Measurements from ENCODE around the gene C22orf42.
A peak's percentile ranks its signal among the peaks of the same experiment; 100 is the strongest.

C22orf42 gene, protein sequence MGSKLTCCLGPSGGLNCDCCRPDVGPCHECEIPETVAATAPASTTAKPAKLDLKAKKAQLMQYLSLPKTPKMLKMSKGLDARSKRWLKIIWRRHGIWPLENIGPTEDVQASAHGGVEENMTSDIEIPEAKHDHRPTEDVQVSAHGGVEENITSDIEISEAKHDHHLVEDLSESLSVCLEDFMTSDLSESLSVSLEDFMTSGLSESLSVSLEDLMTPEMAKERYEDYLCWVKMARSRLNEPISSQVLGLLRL

DNA sequence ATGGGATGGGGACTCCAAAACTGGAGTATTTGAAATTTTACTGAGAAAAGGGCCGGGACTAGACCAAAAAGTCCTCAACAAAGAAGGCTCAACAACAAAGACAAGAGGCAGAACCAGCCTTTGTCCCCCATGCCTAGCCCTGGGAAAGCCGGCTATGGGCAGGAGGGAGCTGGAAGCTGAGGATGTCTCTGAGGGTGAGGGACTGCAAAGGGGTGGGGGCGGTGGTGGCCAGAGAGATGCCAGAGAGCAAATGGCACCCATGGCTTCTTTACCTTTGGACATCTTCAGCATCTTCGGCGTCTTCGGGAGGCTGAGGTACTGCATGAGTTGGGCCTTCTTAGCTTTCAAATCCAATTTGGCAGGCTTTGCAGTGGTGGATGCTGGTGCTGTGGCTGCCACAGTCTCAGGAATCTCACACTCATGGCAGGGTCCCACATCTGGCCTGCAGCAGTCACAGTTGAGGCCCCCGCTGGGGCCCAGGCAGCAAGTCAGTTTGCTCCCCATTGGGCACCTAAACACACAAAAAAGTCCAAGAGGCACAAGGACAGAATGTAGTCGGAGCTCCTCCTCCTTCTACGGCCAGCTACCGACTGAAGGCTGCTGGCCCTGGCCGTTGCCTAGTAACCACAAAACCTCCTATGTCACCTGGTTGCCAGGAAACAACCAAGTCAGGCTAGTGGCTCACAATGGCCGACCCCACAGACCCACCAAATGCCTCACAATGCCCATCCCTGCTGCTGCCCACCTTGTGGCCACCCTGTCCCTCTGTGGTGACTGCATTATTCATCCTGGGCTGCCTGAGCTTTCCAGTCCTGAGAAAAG, at the start of gene C22orf42:
Gene C22orf42 (minus strand): TSS at position 592 of the 822 bp plus-strand sequence. CDS start 88 bp downstream, at position 504.
- Histone ChIP-seq H3K27me3 (ENCODE audit: control insufficient read depth, insufficient read depth, low read length) (no peaks in the 10 kb centered on the region), H3K36me3 (ENCODE audit: control insufficient read depth, insufficient read depth, low read length) (no peaks in the 10 kb centered on the region), H3K4me1 (ENCODE audit: control insufficient read depth, insufficient read depth, low read length) (no peaks in the 10 kb centered on the region), H3K4me3 (ENCODE audit: low read length) (no peak within 1 kb of the TSS), H3K27ac (ENCODE audit: low read depth, low read length) (no peak within 1 kb of the TSS), H3K9ac (ENCODE audit: low read length) (no peak within 1 kb of the TSS)

DNA sequence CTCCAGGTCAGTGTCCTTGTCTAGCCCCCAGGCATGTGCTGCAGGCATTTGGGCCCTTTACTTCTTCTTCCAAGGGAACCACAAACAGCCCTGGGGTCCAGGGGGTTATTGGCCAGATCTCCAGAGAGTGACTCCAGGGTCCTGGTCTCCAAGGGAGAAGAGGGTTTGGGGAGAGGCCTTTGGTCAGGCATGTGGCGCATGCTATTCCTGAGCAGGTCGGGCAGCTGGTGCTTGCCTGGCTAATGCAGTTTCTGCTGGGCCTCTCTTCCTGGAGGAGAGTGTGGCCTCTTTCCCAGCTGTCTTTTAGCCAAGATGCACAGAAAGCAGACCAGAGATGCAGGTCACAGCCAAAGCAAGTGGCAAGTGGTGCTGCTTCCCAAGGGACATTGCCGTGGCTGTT, 49.6 kb upstream of the C22orf42 start:
- H3K36me3 ChIP-seq (ENCODE audit: control insufficient read depth, insufficient read depth, low read length) = no peaks in the 10 kb centered on the region
- no peak overlapping the region for H3K27ac ChIP-seq (ENCODE audit: low read depth, low read length)
- no peaks in the 10 kb centered on the region for H3K4me1 ChIP-seq (ENCODE audit: control insufficient read depth, insufficient read depth, low read length)
- no peaks in the 10 kb centered on the region for H3K27me3 ChIP-seq (ENCODE audit: control insufficient read depth, insufficient read depth, low read length)
- no peak overlapping the region for H3K4me3 ChIP-seq (ENCODE audit: low read length)
- H3K9ac ChIP-seq (ENCODE audit: low read length) = no peak overlapping the region

DNA sequence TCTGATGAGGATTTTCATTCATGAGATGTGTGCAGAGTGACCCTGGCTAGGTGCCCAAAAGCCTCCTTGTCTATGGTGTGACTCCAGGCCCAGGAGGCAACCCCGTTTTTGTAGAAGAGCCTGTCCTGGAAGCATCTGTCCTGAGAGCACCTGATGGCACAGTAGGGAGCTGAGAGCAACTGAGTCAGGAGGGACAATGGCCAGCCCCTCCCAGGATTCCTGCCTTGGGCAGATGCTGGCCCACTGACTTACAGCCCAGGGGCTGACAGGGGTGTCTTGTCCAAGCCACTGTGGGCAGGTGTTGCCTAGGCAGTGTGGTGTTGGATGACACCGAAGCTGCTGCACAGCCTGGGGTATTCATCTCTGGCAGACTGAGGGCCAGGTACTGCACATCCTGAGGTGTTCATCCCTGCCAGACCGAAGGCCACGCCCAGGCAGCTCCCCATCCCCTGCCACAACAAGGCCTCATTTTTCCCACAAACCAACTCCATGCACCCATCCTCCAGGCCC, 48.9 kb upstream of the C22orf42 start:
- H3K27me3 ChIP-seq (ENCODE audit: control insufficient read depth, insufficient read depth, low read length) = no peaks in the 10 kb centered on the region
- no peaks in the 10 kb centered on the region for H3K4me1 ChIP-seq (ENCODE audit: control insufficient read depth, insufficient read depth, low read length)
- no peak overlapping the region for H3K9ac ChIP-seq (ENCODE audit: low read length)
- no peak overlapping the region for H3K4me3 ChIP-seq (ENCODE audit: low read length)
- H3K36me3 ChIP-seq (ENCODE audit: control insufficient read depth, insufficient read depth, low read length) = no peaks in the 10 kb centered on the region
- H3K27ac ChIP-seq (ENCODE audit: low read depth, low read length) = no peak overlapping the region

DNA sequence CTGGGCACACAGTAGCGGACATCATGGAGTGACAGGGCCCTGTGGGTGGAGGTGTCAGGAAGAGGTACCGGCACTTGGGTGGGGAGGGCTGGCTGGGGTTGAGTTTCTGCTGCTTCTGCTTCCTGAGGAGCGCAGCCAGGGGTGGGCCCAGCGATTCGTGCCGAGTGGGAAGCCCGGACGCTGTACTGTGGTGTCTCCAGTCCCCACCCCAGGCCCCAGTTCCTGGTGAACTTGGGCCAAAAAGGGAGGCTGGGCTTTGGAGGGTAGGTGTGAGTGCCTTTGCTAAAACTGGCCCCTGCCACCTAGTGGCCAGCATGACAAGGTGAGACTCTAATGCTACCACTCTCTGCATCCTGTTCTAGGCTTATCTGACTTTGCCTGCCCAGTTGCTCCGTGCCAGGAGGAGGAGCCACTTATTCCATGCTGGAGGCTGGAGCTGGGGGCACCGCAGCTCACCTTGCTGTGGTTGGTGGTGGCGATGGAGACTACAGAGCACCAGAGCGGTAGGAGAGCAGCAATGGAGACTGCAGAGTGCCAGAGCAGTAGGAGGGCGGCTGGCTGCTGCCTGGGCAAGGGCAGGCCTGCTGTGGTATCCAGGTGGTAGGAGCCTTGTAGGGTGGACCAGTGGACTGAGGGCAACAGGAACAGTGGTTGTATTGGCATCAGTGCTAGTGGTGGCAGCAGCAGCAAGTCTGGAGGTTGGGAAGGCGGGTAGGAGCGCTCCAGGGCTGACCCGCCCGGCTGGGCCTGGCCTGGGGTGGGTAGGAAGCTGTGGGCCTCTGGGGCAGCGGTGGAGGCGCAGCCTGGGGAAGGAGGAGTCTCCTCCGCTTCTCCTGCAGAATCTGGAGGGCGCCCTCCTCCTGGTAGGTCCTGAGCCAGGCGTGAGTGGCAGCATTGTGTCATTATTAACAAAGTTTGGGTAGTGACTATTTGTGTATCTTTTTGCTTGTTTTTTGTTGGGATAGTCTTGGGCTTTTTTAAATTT, 48.0 kb upstream of the C22orf42 start:
- H3K9ac ChIP-seq (ENCODE audit: low read length) = no peak overlapping the region
- H3K27ac ChIP-seq (ENCODE audit: low read depth, low read length) = no peak overlapping the region
- H3K4me3 ChIP-seq (ENCODE audit: low read length) = no peak overlapping the region
- H3K36me3 ChIP-seq (ENCODE audit: control insufficient read depth, insufficient read depth, low read length) = no peaks in the 10 kb centered on the region
- H3K4me1 ChIP-seq (ENCODE audit: control insufficient read depth, insufficient read depth, low read length) = no peaks in the 10 kb centered on the region
- H3K27me3 ChIP-seq (ENCODE audit: control insufficient read depth, insufficient read depth, low read length) = no peaks in the 10 kb centered on the region

DNA sequence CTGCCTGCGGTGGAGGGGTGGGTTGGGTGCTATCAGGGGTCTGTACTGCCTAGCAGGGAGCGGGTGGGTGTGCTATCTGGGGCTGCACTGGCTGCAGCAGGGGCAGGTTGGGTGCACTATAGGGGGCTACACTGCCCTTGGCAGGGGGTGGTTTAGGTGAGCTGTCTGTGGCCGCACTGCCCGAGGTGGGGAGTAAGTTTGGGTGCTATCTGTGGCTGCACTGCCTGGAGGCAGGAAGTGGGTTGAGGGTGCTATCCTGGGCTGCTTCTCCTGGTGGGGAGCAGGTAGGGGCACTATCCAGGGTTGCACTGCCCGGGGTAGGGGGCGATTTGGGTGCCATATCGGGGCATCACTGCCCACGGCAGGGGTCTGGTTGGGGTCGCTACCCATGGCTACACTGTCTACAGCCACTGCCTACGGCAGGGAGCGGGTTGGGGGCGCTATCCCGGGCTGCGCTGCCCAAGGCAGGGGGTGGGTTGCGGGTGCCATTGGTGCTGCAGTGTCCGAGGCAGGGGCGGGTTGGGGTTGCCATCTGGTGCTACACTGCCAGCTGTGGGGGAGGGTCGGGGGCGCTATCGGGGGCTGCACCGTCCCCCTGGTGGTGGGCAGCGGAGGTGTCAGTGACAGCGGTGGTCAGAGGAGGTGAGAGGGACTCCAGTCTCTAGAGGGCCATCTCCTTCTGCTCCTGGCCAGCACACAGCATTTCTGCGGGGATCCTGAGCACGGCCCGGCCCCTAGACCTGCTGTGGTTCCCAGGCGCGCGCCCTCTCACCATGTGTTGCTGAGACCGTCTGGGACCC, 47.1 kb upstream of the C22orf42 start:
- Histone ChIP-seq H3K27ac (ENCODE audit: low read depth, low read length) (no peak overlapping the region), H3K27me3 (ENCODE audit: control insufficient read depth, insufficient read depth, low read length) (no peaks in the 10 kb centered on the region), H3K36me3 (ENCODE audit: control insufficient read depth, insufficient read depth, low read length) (no peaks in the 10 kb centered on the region), H3K4me1 (ENCODE audit: control insufficient read depth, insufficient read depth, low read length) (no peaks in the 10 kb centered on the region), H3K9ac (ENCODE audit: low read length) (no peak overlapping the region), H3K4me3 (ENCODE audit: low read length) (no peak overlapping the region)

DNA sequence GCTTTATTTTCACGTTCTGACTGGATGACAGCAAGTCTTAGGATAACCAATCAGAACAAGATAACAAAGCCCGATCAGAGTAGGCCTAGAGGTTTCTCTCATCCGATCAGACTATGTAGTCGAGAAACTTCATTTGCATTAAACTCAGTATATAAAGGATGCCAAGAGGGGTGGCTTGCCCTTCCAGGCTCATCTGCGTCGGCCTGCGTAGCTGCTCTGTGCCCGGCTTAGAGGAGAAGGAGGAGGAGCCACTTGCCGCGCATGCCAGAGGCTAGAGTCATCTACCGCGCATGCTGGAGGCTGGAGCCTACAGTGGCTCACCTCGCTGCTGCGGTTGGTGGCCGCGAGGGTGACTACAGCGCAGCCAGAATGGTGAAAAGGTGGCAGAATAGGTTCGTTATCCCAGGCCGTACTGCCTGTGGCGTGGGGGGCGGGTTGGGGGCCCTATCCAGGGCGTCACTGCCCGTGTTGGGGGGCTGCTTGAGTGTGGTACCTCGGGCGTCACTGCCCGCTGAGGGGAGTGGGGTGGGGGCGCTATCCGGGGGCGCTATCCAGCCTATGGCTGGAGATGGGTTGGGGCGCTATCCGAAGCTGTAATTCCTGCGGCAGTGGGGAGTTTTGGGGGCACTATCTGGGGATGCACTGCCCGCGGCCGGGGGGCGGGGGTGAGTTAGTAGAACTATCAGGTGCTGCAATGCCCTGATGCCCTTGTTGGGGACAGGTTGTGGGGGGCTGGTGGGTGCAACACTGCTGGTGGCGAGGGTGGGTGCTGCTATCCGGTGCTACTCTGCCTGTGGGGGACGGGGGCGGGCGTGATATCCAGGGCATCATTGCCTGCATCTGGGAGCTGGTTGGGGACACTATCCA, 46.0 kb upstream of the C22orf42 start, which contains the start of gene RFPL2:
Gene RFPL2 (minus strand): TSS at position 218 of the 867 bp plus-strand sequence. CDS start 2,622 bp downstream, outside the sequence.
- H3K36me3 ChIP-seq (ENCODE audit: control insufficient read depth, insufficient read depth, low read length) = no peaks in the 10 kb centered on the region
- no peak within 1 kb of the TSS for H3K9ac ChIP-seq (ENCODE audit: low read length)
- H3K4me3 ChIP-seq (ENCODE audit: low read length) = no peak within 1 kb of the TSS
- H3K27me3 ChIP-seq (ENCODE audit: control insufficient read depth, insufficient read depth, low read length) = no peaks in the 10 kb centered on the region
- no peaks in the 10 kb centered on the region for H3K4me1 ChIP-seq (ENCODE audit: control insufficient read depth, insufficient read depth, low read length)
- no peak within 1 kb of the TSS for H3K27ac ChIP-seq (ENCODE audit: low read depth, low read length)

DNA sequence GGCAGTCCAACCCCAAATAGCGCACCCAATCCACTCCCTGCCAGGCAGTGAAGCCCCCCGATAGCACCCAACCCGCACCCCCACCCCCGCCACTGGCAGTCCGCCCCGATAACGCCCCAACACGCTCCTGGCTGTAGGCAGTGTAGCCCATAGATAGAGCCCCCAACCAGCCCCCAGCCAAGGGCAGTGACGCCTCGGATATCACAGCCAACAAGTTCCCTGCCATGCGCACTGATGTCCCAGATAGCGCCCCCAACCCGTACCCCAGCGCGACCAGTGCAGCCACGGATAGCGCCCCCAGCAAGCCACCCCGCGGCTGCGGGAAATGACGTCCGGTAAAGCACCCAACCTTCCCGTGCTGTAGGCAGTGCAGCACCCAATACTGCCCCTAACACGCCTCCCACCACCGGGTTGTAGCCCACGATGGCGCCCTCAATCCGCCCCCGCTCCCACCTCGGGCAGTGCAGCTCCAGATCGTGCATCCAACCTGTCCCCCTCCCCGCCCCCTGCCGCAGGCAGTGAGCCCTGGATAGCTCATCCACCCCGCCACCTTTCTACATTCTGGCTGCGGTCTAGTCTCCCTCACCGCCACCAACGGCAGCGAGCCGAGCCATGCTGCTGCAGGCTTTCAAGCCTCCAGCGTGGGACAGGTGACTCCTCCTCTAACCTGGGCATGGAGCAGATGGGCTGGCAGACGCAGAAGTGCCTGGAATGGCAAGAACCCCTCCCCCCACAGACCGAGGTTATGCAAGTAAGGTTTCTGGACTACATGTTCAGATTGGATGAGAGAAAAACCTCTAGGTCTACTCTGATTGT, 45.1 kb upstream of the C22orf42 start:
- H3K4me3 ChIP-seq (ENCODE audit: low read length) = no peak overlapping the region

DNA sequence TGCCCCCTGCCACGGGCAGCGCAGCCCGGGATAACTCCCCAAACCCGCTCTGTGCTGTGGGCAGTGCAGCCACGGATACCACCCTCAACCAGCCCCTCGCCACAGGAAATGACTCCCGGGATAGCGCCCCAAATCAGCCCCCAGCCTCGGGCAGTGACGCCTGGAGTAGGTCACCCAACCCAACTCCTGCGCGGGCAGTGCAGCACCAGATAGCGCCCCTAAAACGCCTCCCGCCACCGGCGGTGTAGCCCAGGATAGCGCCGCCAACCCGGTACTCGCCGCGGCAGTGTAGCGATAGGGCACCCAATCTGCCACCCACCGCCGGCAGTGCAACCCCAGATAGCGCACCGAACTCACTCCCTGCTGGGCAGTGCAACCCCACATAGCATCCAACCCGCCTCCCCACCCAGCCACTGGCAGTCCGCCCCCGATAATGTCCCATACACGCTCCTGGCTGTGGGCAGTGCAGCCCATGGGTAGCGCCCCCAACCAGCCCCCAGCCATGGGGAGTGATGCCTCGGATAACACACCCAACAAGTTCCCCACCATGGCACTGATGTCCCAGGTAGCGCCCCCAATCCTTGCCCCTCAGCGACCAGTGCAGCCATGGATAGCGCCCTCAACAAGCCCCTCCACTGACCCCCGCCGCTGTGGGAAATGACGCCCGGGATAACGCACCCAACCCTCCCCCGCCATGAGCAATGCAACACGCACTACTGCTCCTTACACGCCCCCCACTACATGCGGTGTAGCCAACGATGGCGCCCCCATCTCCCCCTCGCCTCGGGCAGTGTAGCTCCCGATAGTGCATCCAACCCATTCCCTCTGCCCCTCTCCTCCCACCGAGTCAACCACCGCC, 44.3 kb upstream of the C22orf42 start:
- no peaks in the 10 kb centered on the region for H3K27me3 ChIP-seq (ENCODE audit: control insufficient read depth, insufficient read depth, low read length)
- H3K27ac ChIP-seq (ENCODE audit: low read depth, low read length) = no peak overlapping the region
- H3K4me3 ChIP-seq (ENCODE audit: low read length) = no peak overlapping the region
- no peak overlapping the region for H3K9ac ChIP-seq (ENCODE audit: low read length)
- H3K36me3 ChIP-seq (ENCODE audit: control insufficient read depth, insufficient read depth, low read length) = no peaks in the 10 kb centered on the region
- no peaks in the 10 kb centered on the region for H3K4me1 ChIP-seq (ENCODE audit: control insufficient read depth, insufficient read depth, low read length)

More for the DNA sequence above, 45.1 kb upstream of the C22orf42 start:
- Histone ChIP-seq H3K27me3 (ENCODE audit: control insufficient read depth, insufficient read depth, low read length) (no peaks in the 10 kb centered on the region), H3K9ac (ENCODE audit: low read length) (no peak overlapping the region), H3K27ac (ENCODE audit: low read depth, low read length) (no peak overlapping the region), H3K36me3 (ENCODE audit: control insufficient read depth, insufficient read depth, low read length) (no peaks in the 10 kb centered on the region), H3K4me1 (ENCODE audit: control insufficient read depth, insufficient read depth, low read length) (no peaks in the 10 kb centered on the region)

DNA sequence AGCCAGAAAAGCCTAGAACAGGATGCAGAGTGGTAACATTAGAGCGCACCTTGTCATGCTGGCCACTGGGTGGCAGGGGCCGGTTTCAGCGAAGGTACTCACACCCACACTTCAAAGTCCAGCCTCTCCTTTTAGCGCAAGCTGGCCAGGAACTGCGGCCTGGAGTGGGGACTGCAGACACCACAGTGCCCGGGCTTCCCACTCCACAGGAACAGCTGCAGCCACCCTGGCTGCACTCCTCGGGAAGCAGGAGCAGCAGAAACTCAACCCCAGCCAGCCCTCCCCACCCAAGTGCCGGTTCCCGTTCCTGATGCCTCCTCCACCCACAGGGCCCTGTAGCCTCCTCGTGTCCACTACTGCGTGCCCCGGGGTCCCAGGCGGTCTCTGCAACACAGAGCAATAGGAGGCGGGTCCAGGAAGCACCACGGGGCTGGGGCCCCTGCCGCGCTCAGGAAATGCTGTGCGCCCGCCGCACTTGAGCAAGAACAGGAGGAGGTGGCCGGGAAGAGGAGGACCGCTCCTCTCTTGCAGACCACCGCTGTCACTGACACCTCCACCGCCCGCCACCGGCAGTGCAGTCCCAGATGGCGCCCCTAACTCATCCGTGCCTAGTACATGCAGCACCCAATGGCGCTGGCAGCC, 43.6 kb upstream of the C22orf42 start:
- Histone ChIP-seq H3K4me3 (ENCODE audit: low read length) (peak overlapping the region; percentile 15), H3K4me1 (ENCODE audit: control insufficient read depth, insufficient read depth, low read length) (no peaks in the 10 kb centered on the region), H3K27me3 (ENCODE audit: control insufficient read depth, insufficient read depth, low read length) (peaks cover 3% of the 10 kb centered on the region), H3K36me3 (ENCODE audit: control insufficient read depth, insufficient read depth, low read length) (no peaks in the 10 kb centered on the region), H3K27ac (ENCODE audit: low read depth, low read length) (no peak overlapping the region), H3K9ac (ENCODE audit: low read length) (no peak overlapping the region)

Data from rectal smooth muscle tissue (tissue), 1 donor.